Neural cell (in vitro differentiated cells): ENCODE data around the gene ZNF784. TPM values are rescaled to one million over a fixed set of nuclear protein-coding genes. Genes with fewer than 3 reads are reported as not detected.
"Not testable (repeated sequence)": the region's sequence is repeated elsewhere in the genome, so short reads cannot be mapped to it uniquely, and the experiment has no call there.

Experiments used
- H2AFZ ChIP-seq: fragments of 200-600, 300-800 bp; sonication (generic), shearing (Covaris generic); 2 replicates; pipeline ENCODE4 v1.6.0; 2014; ENCODE audit warnings: low read depth, mild to moderate bottlenecking, antibody characterized with exemption, low read length, moderate library complexity
- H3F3A ChIP-seq: fragments of 200-600 bp; shearing (Covaris generic); 2 replicates; pipeline ENCODE4 v1.6.1; 2016; ENCODE audit warnings: mild to moderate bottlenecking, moderate library complexity, mixed read lengths, antibody characterized with exemption, low read length; ENCODE audit not compliant: insufficient read depth, poor library complexity, severe bottlenecking
- H3K27ac ChIP-seq: fragments of 200-600, 300-800 bp; sonication (generic), shearing (Covaris generic); 2 replicates; pipeline ENCODE4 v1.5.1; 2014; ENCODE audit warnings: mild to moderate bottlenecking, low read length, moderate library complexity
- H3K27me3 ChIP-seq: fragments of 300-800, 200-600 bp; sonication (generic), shearing (Covaris generic); 2 replicates; pipeline ENCODE4 v1.6.0; 2014; ENCODE audit warnings: mild to moderate bottlenecking, low read depth, low read length, moderate library complexity; ENCODE audit not compliant: insufficient read depth
- H3K36me3 ChIP-seq: fragments of 300-800, 200-600 bp; sonication (generic), shearing (Covaris generic); 2 replicates; pipeline ENCODE4 v1.5.1; 2014; ENCODE audit warnings: mild to moderate bottlenecking, antibody characterized with exemption, low read length, moderate library complexity; ENCODE audit not compliant: insufficient read depth
- H3K4me2 ChIP-seq: fragments of 300-800, 200-600 bp; sonication (generic), shearing (Covaris generic); 2 replicates; pipeline ENCODE4 v1.6.0; 2014; ENCODE audit warnings: mild to moderate bottlenecking, low read length
- H3K4me3 ChIP-seq: fragments of 300-800, 200-600 bp; sonication (generic), shearing (Covaris generic); 2 replicates; pipeline ENCODE4 v1.5.1; 2014; ENCODE audit warnings: mild to moderate bottlenecking, low read length, moderate library complexity
- H3K79me2 ChIP-seq: fragments of 200-600 bp; shearing (Covaris generic); replicated peaks from 2 replicates; pipeline ENCODE4 v1.6.0; 2014; ENCODE audit warnings: mild to moderate bottlenecking, low read length, moderate library complexity; ENCODE audit not compliant: insufficient read depth
- H3K9ac ChIP-seq: fragments of 300-800, 200-600 bp; sonication (generic), shearing (Covaris generic); 2 replicates; pipeline ENCODE4 v1.6.1; 2016; ENCODE audit warnings: mild to moderate bottlenecking, low read length, mixed read lengths
- H3K9me2 ChIP-seq: fragments of 200-600 bp; shearing (Covaris generic); 2 replicates; pipeline ENCODE4 v1.6.1; 2016; ENCODE audit warnings: mild to moderate bottlenecking, low read length, mixed read lengths; ENCODE audit not compliant: insufficient read depth
- H3K9me3 ChIP-seq: fragments of 200-600, 300-800 bp; sonication (generic), shearing (Covaris generic); 2 replicates; pipeline ENCODE4 v1.6.1; 2016; ENCODE audit warnings: mild to moderate bottlenecking, mixed run types, low read length, moderate library complexity, mixed read lengths
- H4K20me1 ChIP-seq: fragments of 200-600 bp; shearing (Covaris generic); 2 replicates; pipeline ENCODE4 v1.6.1; 2016; ENCODE audit warnings: mild to moderate bottlenecking, mixed run types; ENCODE audit not compliant: insufficient read depth
- CTCF ChIP-seq: fragments of 450-650 bp; IDR thresholded peaks from 2 replicates; pipeline ENCODE4 v1.5.1; 2014; ENCODE audit warnings: antibody characterized with exemption, mild to moderate bottlenecking, moderate library complexity; ENCODE audit not compliant: poor library complexity, severe bottlenecking
- EP300 ChIP-seq: fragments of 450-650 bp; conservative IDR thresholded peaks from 2 replicates; pipeline ENCODE4 v1.6.1; 2014; ENCODE audit warnings: antibody characterized with exemption, mild to moderate bottlenecking, moderate library complexity; ENCODE audit not compliant: poor library complexity, severe bottlenecking
- EZH2 ChIP-seq: fragments of 200-600, 300-800 bp; shearing (Covaris generic), sonication (generic); IDR thresholded peaks from 2 replicates; pipeline ENCODE4 v1.6.1; 2014; ENCODE audit warnings: antibody characterized with exemption, low read length, borderline replicate concordance, mild to moderate bottlenecking; ENCODE audit not compliant: insufficient read depth, poor library complexity, severe bottlenecking
- MXI1 ChIP-seq: fragments of 450-650 bp; conservative IDR thresholded peaks from 2 replicates; pipeline ENCODE4 v1.6.1; 2014; ENCODE audit warnings: antibody characterized with exemption, mild to moderate bottlenecking; ENCODE audit not compliant: poor library complexity, severe bottlenecking
- POLR2AphosphoS5 ChIP-seq: IDR thresholded peaks from 2 replicates; pipeline ENCODE4 v1.6.1; 2012
- RAD21 ChIP-seq: fragments of 450-650 bp; conservative IDR thresholded peaks from 2 replicates; pipeline ENCODE4 v1.6.1; 2014; ENCODE audit warnings: antibody characterized with exemption, mild to moderate bottlenecking, moderate library complexity
- REST ChIP-seq: IDR thresholded peaks from 2 replicates; pipeline ENCODE4 v1.6.1; 2012; ENCODE audit warnings: borderline replicate concordance
- SMC3 ChIP-seq: fragments of 450-650 bp; conservative IDR thresholded peaks from 2 replicates; pipeline ENCODE4 v1.6.1; 2014; ENCODE audit warnings: antibody characterized with exemption, mild to moderate bottlenecking, moderate library complexity; ENCODE audit not compliant: poor library complexity
- TAF1 ChIP-seq: IDR thresholded peaks from 2 replicates; pipeline ENCODE4 v1.6.1; 2012; ENCODE audit warnings: low read depth
- polyA plus RNA-seq: library from polyadenylated mRNA; depleted of rRNA; stranded (reverse); fragments of >200 nt; gene quantifications from 2 replicates; pipeline ENCODE4 v1.2.3, GENCODE V29; 2014

ZNF784 gene
- polyA plus RNA-seq, 1 donor from 2014 or later, result 10.3 TPM

- TF ChIP-seq MXI1 (peak; percentile 6), SMC3 (no peak)
- no peaks in the 10 kb centered on the region for H4K20me1 ChIP-seq
- H3K36me3 ChIP-seq, result no peaks in the 10 kb centered on the region
- H3K79me2 ChIP-seq, result peaks cover 7% of the 10 kb centered on the region
- no peaks in the 10 kb centered on the region for H3K9me3 ChIP-seq
- H3K9me2 ChIP-seq, result no peaks in the 10 kb centered on the region
- H3K4me2 ChIP-seq, result peak overlapping the region; percentile 38
- no peaks in the 10 kb centered on the region for H3K27me3 ChIP-seq
- H3K9ac ChIP-seq, result peak overlapping the region; percentile 64
- H3F3A ChIP-seq, result no peaks in the 10 kb centered on the region
- H3K4me3 ChIP-seq, result peak overlapping the region; percentile 54
- H3K27ac ChIP-seq, result peak overlapping the region; percentile 76
- peak overlapping the region; percentile 46 for H2AFZ ChIP-seq
Measured at GRCh38 chr19:55585658-55586339, 38.6 kb downstream of the ZNF784 start.

GRCh38 chr19:55584871-55585270, 39.5 kb downstream of the ZNF784 start:
- H2AFZ ChIP-seq, result no peak overlapping the region
- no peaks in the 10 kb centered on the region for H3K27me3 ChIP-seq
- H3K4me2 ChIP-seq, result no peak overlapping the region
- H4K20me1 ChIP-seq, result no peaks in the 10 kb centered on the region
- no peak overlapping the region for H3K9ac ChIP-seq
- no peaks in the 10 kb centered on the region for H3K9me2 ChIP-seq
- no peaks in the 10 kb centered on the region for H3K36me3 ChIP-seq
- peak overlapping the region; percentile 76 for H3K27ac ChIP-seq
- H3F3A ChIP-seq, result no peaks in the 10 kb centered on the region
- no peaks in the 10 kb centered on the region for H3K9me3 ChIP-seq
- peaks cover 15% of the 10 kb centered on the region for H3K79me2 ChIP-seq
- no peak overlapping the region for H3K4me3 ChIP-seq
- TF ChIP-seq REST, result no peak
- no peak for TF ChIP-seq TAF1
- no peak for TF ChIP-seq RAD21
- no peak for TF ChIP-seq CTCF
- TF ChIP-seq SMC3, result no peak
- TF ChIP-seq EP300, result no peak
- TF ChIP-seq POLR2AphosphoS5, result no peak
- TF ChIP-seq MXI1, result no peak
- TF ChIP-seq EZH2, result no peak

GRCh38 chr19:55583897-55584296, 40.5 kb downstream of the ZNF784 start:
- not testable (repeated sequence) for H3K9me3 ChIP-seq, H3K9ac ChIP-seq, H2AFZ ChIP-seq, H3K4me2 ChIP-seq, H4K20me1 ChIP-seq, H3K36me3 ChIP-seq, H3K9me2 ChIP-seq, H3K4me3 ChIP-seq, H3K27ac ChIP-seq, H3F3A ChIP-seq, H3K27me3 ChIP-seq
- H3K79me2 ChIP-seq, result peaks cover 21% of the 10 kb centered on the region

GRCh38 chr19:55582284-55582683, 42.1 kb downstream of the ZNF784 start:
- not testable (repeated sequence) for H4K20me1 ChIP-seq, H3K27me3 ChIP-seq, H3K9ac ChIP-seq, H3K27ac ChIP-seq, H3K4me2 ChIP-seq, H3K9me2 ChIP-seq, H3K36me3 ChIP-seq, H3F3A ChIP-seq, H3K9me3 ChIP-seq, H3K4me3 ChIP-seq, H2AFZ ChIP-seq
- peaks cover 21% of the 10 kb centered on the region for H3K79me2 ChIP-seq
